Measurements from ENCODE around the gene LINGO4. TPM values are rescaled to one million over a fixed set of nuclear protein-coding genes. Genes with fewer than 3 reads are reported as not detected.

The LINGO4 gene
- total and polyA plus RNA-seq, 2 donors (not counting 1 experiment from before 2014, with no cell fraction given) = not detected

DNA sequence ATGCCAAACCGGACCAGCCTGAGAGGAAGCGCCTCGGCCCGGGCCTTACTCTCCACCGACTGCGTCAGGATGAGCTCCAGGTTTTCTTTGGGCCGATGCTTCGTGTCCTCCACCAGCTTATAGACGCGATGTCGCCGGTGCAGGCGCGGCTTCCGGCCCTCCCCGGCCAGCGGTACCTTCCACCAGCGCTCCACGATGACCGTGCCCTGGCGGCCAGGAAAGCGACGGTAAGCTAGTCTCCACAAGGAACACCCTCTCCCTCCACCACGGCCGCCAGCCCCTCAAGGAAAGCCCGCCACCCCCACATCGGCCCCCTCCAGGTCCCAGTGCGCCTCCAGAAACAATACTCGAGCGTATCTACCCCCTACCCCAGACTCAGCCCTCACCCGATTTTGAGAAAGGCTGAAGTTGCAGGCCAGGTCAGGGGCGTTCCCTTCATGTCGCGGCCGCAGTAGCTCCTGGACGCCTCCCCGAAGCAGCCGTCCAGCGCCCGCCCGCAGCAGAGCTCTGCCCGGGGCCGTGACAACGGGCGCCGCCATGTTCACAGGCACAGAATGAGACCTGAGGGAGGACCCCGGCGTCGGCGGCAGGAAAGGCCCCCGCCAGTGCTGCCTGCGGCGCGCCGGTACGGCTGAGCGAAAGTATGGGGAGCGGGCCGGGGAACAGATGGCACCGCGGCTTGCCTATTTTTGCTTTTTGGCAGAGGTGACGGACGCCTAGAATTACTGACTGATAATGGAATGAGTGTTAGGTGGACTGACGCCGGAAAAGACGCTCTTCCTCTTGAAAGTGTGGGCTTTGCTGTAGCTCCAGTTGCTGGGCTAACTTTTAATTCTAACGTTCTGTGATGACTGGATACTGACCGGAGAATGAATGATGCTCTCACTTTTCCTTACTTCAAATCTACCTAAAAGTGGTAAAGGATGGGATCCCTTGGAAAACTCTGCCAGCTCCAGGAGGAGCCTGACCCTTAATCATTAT lies 42.0 kb downstream of the LINGO4 start, which contains the start of gene MRPL9:
MRPL9 (minus strand) TSS at position 556 of the 981 bp plus-strand sequence; CDS start at position 539, 17 bp downstream.
- H3K27me3 Mint-ChIP-seq = no peaks in the 10 kb centered on the region
- no peaks in the 10 kb centered on the region for H3K9me3 Mint-ChIP-seq (ENCODE audit: insufficient read depth)
- intact Hi-C loops (cut with micrococcal nuclease) = loop anchor here (1.0 to 2.0 kb wide), 2 partner anchors 27 to 42 kb away; partner anchors contain the start of genes RIIAD1 and TDRKH
- H3K27me3 ChIP-seq (replicated peaks in 1 of 4; ENCODE audit: control extremely low read depth in 1 of 4, control insufficient read depth in 3 of 4, insufficient read depth in 4 of 4, low read length in 3 of 4) = no peaks in the 10 kb centered on the region
- no peaks in the 10 kb centered on the region for H3K79me2 ChIP-seq (ENCODE audit: control insufficient read depth, insufficient read depth, low read length)
- peak; percentile 87 for DNase-seq
- TF ChIP-seq EZH2 (IDR thresholded peaks at IDR 0.05; ENCODE audit: borderline replicate concordance, insufficient read depth, low read depth, low read length, poor library complexity, severe bottlenecking) = no peak
- TF ChIP-seq, protein P1, sequence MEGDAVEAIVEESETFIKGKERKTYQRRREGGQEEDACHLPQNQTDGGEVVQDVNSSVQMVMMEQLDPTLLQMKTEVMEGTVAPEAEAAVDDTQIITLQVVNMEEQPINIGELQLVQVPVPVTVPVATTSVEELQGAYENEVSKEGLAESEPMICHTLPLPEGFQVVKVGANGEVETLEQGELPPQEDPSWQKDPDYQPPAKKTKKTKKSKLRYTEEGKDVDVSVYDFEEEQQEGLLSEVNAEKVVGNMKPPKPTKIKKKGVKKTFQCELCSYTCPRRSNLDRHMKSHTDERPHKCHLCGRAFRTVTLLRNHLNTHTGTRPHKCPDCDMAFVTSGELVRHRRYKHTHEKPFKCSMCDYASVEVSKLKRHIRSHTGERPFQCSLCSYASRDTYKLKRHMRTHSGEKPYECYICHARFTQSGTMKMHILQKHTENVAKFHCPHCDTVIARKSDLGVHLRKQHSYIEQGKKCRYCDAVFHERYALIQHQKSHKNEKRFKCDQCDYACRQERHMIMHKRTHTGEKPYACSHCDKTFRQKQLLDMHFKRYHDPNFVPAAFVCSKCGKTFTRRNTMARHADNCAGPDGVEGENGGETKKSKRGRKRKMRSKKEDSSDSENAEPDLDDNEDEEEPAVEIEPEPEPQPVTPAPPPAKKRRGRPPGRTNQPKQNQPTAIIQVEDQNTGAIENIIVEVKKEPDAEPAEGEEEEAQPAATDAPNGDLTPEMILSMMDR (IDR thresholded peaks at IDR 0.05) = no peak
- peak within 1 kb of the TSS; percentile 87 for H2AFZ ChIP-seq (ENCODE audit: insufficient read depth, low read depth, low read length, poor library complexity, severe bottlenecking)
- peaks cover 14 to 15% of the 10 kb centered on the region in 2 donors for H3K4me1 ChIP-seq (ENCODE audit: control insufficient read depth in 2 of 2, insufficient read depth in 2 of 2, low read length in 2 of 2)
- under 1% methylated on average over 66 of the region's 68 CpGs for WGBS (ENCODE audit: insufficient coverage)
- peak within 1 kb of the TSS; percentile 74 to 93 for H3K27ac ChIP-seq (ENCODE audit: low read length in 2 of 2)
- H3K9me3 ChIP-seq (ENCODE audit: control extremely low read depth in 1 of 3, control insufficient read depth in 2 of 3, insufficient read depth in 1 of 3, low read length in 2 of 3) = no peaks in the 10 kb centered on the region
- H3K36me3 ChIP-seq (replicated peaks in 1 of 2; ENCODE audit: control extremely low read depth in 1 of 2, control insufficient read depth in 1 of 2, extremely low read depth in 1 of 2, insufficient read depth in 2 of 2, low read length in 1 of 2) = peaks cover 0 to 29% of the 10 kb centered on the region in 2 experiments
- H3K4me3 ChIP-seq (ENCODE audit: control extremely low read depth in 1 of 5, extremely low read depth in 1 of 5, insufficient read depth in 1 of 5, low read depth in 2 of 5, low read length in 4 of 5) = peak within 1 kb of the TSS; percentile 60 to 85 (median 81)
- peaks cover 21% of the 10 kb centered on the region for H3K4me1 Mint-ChIP-seq
- peak within 1 kb of the TSS; percentile 88 for H3K4me3 Mint-ChIP-seq
- ChIA-PET POLR2A (interaction anchor here (0.6 to 2.0 kb wide), 6 partner anchors 27 to 1871 kb away, joined by 3 to 13 read pairs (median 4); partner anchors contain the start of genes SNX27, TDRKH and THEM4), CTCF (interaction anchor here (0.6 to 2.3 kb wide), 8 partner anchors 25 to 238 kb away, joined by 3 to 11 read pairs (median 3); partner anchors contain the start of gene TDRKH)
- ATAC-seq (ENCODE audit: low read depth) = peak; percentile 99
- H4K20me1 ChIP-seq (ENCODE audit: control insufficient read depth, insufficient read depth, low read length, poor library complexity, severe bottlenecking) = no peaks in the 10 kb centered on the region
- peak within 1 kb of the TSS; percentile 84 for H3K9ac ChIP-seq (ENCODE audit: low read length)
- H3K4me2 ChIP-seq (replicated peaks; ENCODE audit: low read depth, low read length, poor library complexity, severe bottlenecking) = peak within 1 kb of the TSS; percentile 81
- H3K27ac Mint-ChIP-seq = peak within 1 kb of the TSS; percentile 87

All from B cell (primary cell).